Spleen (tissue), 11 donors: ENCODE data around the gene AJAP1. TPM values are rescaled to one million over a fixed set of nuclear protein-coding genes. Genes with fewer than 3 reads are reported as not detected.

ENCODE experiments used
- DNase-seq: peaks from one replicate; pipeline ENCODE4 v3.0.0-alpha.2; 2020
- H3K27ac ChIP-seq, 8 donors: fragments of 200-600 bp; sonication (generic) in 7 of 8; 1 replicate in 4 of 8; 2 replicates in 4 of 8; pipeline versions ENCODE4 v1.5.0 to v1.8.0; 2016 to 2021; ENCODE audit warnings: inconsistent platforms in 4 of 8, mild to moderate bottlenecking in 4 of 8, moderate library complexity in 1 of 8
- H3K27me3 ChIP-seq, 7 donors: fragments of 200-600 bp; sonication (generic) in 6 of 7; replicated peaks in 1 of 7; 1 replicate in 4 of 7; 2 replicates in 3 of 7; pipeline versions ENCODE4 v1.5.0 to v1.8.0; 2016 to 2021; ENCODE audit warnings: inconsistent platforms in 3 of 7, mild to moderate bottlenecking in 1 of 7
- H3K36me3 ChIP-seq, 6 donors: fragments of 200-600 bp; sonication (generic) in 5 of 6; 1 replicate in 4 of 6; 2 replicates in 2 of 6; pipeline versions ENCODE4 v1.5.0 to v1.8.0; 2016 to 2021; ENCODE audit warnings: inconsistent platforms in 2 of 6
- H3K4me1 ChIP-seq, 6 donors: fragments of 200-600 bp; sonication (generic) in 5 of 6; 1 replicate in 3 of 6; 2 replicates in 3 of 6; pipeline versions ENCODE4 v1.5.0 to v1.8.0; 2016 to 2021; ENCODE audit warnings: inconsistent platforms in 3 of 6
- H3K4me3 ChIP-seq, 8 donors: fragments of 200-600 bp; sonication (generic) in 7 of 8; 1 replicate in 4 of 8; 2 replicates in 4 of 8; pipeline versions ENCODE4 v1.5.0 to v1.8.0; 2016 to 2021; ENCODE audit warnings: inconsistent platforms in 4 of 8, mild to moderate bottlenecking in 4 of 8, moderate library complexity in 2 of 8
- H3K9me3 ChIP-seq, 8 donors: fragments of 200-600 bp; sonication (generic) in 7 of 8; 1 replicate in 4 of 8; 2 replicates in 4 of 8; pipeline versions ENCODE4 v1.5.0 to v1.8.0; 2016 to 2021; ENCODE audit warnings: inconsistent platforms in 4 of 8
- CTCF ChIP-seq, 11 experiments: fragments of 200-600 bp in 7 of 11; fragments of 450-650 bp in 4 of 11; sonication (generic) in 4 of 11; IDR thresholded peaks in 8 of 11; conservative IDR thresholded peaks in 3 of 11; 1 replicate in 7 of 11; 2 replicates in 4 of 11; pipeline versions ENCODE4 v1.4.0 to v1.8.0; 2016 to 2021; ENCODE audit warnings: antibody characterized with exemption in 11 of 11, inconsistent platforms in 4 of 11, mild to moderate bottlenecking in 1 of 11
- POLR2A ChIP-seq, 3 donors: fragments of 450-650 bp; IDR thresholded peaks; one replicate each; pipeline ENCODE4 v1.5.1; 2017; ENCODE audit warnings: antibody characterized with exemption in 3 of 3, mild to moderate bottlenecking in 1 of 3
- POLR2AphosphoS5 ChIP-seq, 3 donors: sonication (generic); formaldehyde crosslinking; IDR thresholded peaks; one replicate each; pipeline ENCODE4 v1.5.1; 2017; ENCODE audit warnings: antibody characterized with exemption in 3 of 3
- WGBS, 5 donors: extraction: QIAGEN DNeasy Blood & Tissue Kit in 3 of 5; methylation state at CpG; one replicate each; pipeline versions ENCODE4 v1.1.5 to v1.1.7; 2013 to 2018; 5-methylcytosine and 5-hydroxymethylcytosine counted together
- intact Hi-C: fragments of 100-400 bp; cut with DNase I; formaldehyde crosslinking; loops from one replicate; pipeline ENCODE4 v1.15.0; 2023; ENCODE audit warnings: low total_unique reads
- polyA plus RNA-seq, 3 donors: library from polyadenylated mRNA; stranded (reverse); fragments of 200-250 nt; gene quantifications; one replicate each; pipeline ENCODE4 v1.2.1, GENCODE V29; 2013
- total RNA-seq, 7 donors: library from RNA; depleted of rRNA in 3 of 7; stranded (reverse); fragments of >200 nt in 3 of 7; fragmentation: NEBNext Ultra II Directional in 4 of 7; extraction: Animal tissue kit (Norgen Biotek cat#: 25700) in 4 of 7; gene quantifications; one replicate each; pipeline versions ENCODE4 v1.1.0 to v1.2.1, GENCODE V29; 2016 to 2021
- donor health status: healthy with polysubstance abuse.
- donor health status: DM: no; HTN: no; CAD: no; lungs with moderate emphysema.
- donor health status: DM: no; HTN: no; CAD: no.
- donor health status: Bipolar disorder and iron deficiency.
- donor health status: healthy.
- donor health status: DM: no; HTN: no; CAD: no.
- donor health status: DM: yes; HTN: yes; CAD: no.

Gene AJAP1
- total and polyA plus RNA-seq, 10 donors: 0.04 to 13.3 (median 2.4) TPM

DNA sequence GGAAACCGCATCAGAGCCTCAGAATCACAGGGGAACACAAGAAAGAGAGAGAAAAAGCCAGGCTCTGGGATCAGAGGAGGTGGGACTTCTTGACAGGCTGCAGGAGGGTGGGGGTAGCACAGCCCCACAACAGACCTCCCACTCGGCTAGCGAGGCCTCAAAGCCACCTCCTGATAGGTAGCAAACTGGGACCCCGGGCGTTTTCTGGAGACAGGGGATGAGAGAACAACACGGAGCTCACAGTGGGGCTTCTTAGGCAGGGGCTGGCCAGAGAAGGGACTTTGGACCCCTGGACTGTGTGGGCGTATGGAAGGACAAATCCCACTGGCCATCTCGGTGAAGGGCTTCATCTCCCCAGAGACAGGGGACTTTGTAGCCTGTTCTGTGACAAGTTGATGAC lies 116.3 kb downstream of the AJAP1 start:
- Histone ChIP-seq H3K4me3 (no peak overlapping the region), H3K27me3 (peaks cover 0 to 16% (median 0%) of the 10 kb centered on the region in 7 donors), H3K36me3 (no peaks in the 10 kb centered on the region), H3K27ac (no peak overlapping the region), H3K4me1 (no peaks in the 10 kb centered on the region), H3K9me3 (no peaks in the 10 kb centered on the region)
- peak; percentile 33 for DNase-seq
- no peak for TF ChIP-seq CTCF (IDR thresholded peaks at IDR 0.05 in 8 of 11, conservative IDR thresholded peaks at IDR 0.05 in 3 of 11)
- no peak for TF ChIP-seq POLR2A (IDR thresholded peaks at IDR 0.05)
- no peak for TF ChIP-seq POLR2AphosphoS5 (IDR thresholded peaks at IDR 0.05)
- intact Hi-C loops: no loop called here
- 38 to 63% (median 55%) methylated on average over 8 of the region's 8 CpGs for WGBS, 5 donors

GRCh38 chr1:4771267-4771666 lies 116.9 kb downstream of the AJAP1 start:
- DNase-seq: peak; percentile 39

GRCh38 chr1:4771721-4772120 lies 117.3 kb downstream of the AJAP1 start:
- WGBS, 5 donors: 70 to 81% (median 77%) methylated on average over 7 to 8 of the region's 8 CpGs
- H3K4me3 ChIP-seq: no peak overlapping the region
- TF ChIP-seq POLR2A (IDR thresholded peaks at IDR 0.05) (no peak), CTCF (IDR thresholded peaks at IDR 0.05 in 8 of 11, conservative IDR thresholded peaks at IDR 0.05 in 3 of 11) (no peak), POLR2AphosphoS5 (IDR thresholded peaks at IDR 0.05) (no peak)
- no peak overlapping the region for H3K27ac ChIP-seq
- H3K27me3 ChIP-seq: peaks cover 0 to 16% (median 0%) of the 10 kb centered on the region in 7 donors
- no peaks in the 10 kb centered on the region for H3K36me3 ChIP-seq
- no peaks in the 10 kb centered on the region for H3K4me1 ChIP-seq
- DNase-seq: peak; percentile 10
- intact Hi-C loops: no loop called here
- no peaks in the 10 kb centered on the region for H3K9me3 ChIP-seq

More at GRCh38 chr1:4771267-4771666, 116.9 kb downstream of the AJAP1 start:
- intact Hi-C loops: no loop called here
- H3K4me3 ChIP-seq: no peak overlapping the region
- H3K36me3 ChIP-seq: no peaks in the 10 kb centered on the region
- no peaks in the 10 kb centered on the region for H3K9me3 ChIP-seq
- H3K4me1 ChIP-seq: no peaks in the 10 kb centered on the region
- 59 to 67% (median 60%) methylated on average over 12 to 13 of the region's 13 CpGs for WGBS, 5 donors
- peaks cover 0 to 16% (median 0%) of the 10 kb centered on the region in 7 donors for H3K27me3 ChIP-seq
- TF ChIP-seq POLR2A (IDR thresholded peaks at IDR 0.05) (no peak), CTCF (IDR thresholded peaks at IDR 0.05 in 8 of 11, conservative IDR thresholded peaks at IDR 0.05 in 3 of 11) (no peak), POLR2AphosphoS5 (IDR thresholded peaks at IDR 0.05) (no peak)
- H3K27ac ChIP-seq: no peak overlapping the region

DNA sequence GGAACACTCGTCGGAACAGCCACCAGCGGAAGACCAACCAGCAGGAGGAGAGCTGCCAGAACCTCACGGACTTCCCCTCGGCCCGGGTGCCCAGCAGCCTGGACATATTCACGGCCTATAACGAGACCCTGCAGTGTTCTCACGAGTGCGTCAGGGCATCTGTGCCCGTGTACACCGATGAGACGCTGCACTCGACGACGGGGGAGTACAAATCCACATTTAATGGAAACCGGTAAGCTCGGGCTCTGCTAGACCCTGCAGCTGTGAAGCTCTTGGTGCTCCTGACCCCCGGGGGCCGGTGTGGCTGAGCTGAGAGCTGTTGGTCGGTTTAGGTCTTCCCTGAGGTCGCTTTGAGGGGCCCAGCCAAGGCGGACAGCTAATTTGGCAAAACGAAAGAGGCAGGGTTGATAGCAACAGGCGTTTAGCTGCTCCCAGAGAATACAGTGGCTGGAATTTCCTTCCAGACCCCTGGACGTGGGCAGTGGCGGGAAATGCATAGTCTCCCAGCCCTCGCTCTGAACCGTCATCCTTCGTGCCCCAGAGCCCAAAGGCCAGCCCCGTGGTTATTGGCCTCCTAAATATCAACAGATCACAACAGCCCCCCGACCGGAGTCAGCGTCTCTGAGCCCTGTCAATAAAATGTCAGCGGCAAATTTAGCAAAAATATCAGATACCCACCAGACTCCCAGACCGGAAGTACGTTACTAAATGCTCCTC lies 118.0 kb downstream of the AJAP1 start:
- 75 to 86% (median 79%) methylated on average over 31 to 37 of the region's 37 CpGs for WGBS, 5 donors
- intact Hi-C loops: no loop called here
- Histone ChIP-seq H3K9me3 (no peaks in the 10 kb centered on the region), H3K4me1 (no peaks in the 10 kb centered on the region), H3K36me3 (no peaks in the 10 kb centered on the region), H3K27ac (no peak overlapping the region), H3K4me3 (no peak overlapping the region), H3K27me3 (peaks cover 0 to 16% (median 0%) of the 10 kb centered on the region in 7 donors)
- no peak for TF ChIP-seq POLR2A (IDR thresholded peaks at IDR 0.05)
- no peak for TF ChIP-seq CTCF (IDR thresholded peaks at IDR 0.05 in 8 of 11, conservative IDR thresholded peaks at IDR 0.05 in 3 of 11)
- TF ChIP-seq POLR2AphosphoS5 (IDR thresholded peaks at IDR 0.05): no peak
- DNase-seq: peak; percentile 53
